Endothelial cell of umbilical vein (primary cell): ENCODE results near the gene PAX6. TPM values are rescaled to one million over a fixed set of nuclear protein-coding genes. Genes with fewer than 3 reads are reported as not detected.

Experiments
- BruUV-seq: library from RNA; stranded (reverse); fragments of 400-500 nt; replicated peaks from 2 replicates; lab custom pipeline; 2021; lab: Mats Ljungman, UMichigan
- CTCF ChIA-PET: fragments of 300-600, 350-600 bp; sonication (Branson Sonifier 250); formaldehyde crosslinking; loops from one replicate; lab custom pipeline; 2021; ENCODE audit warnings: antibody characterized with exemption, inconsistent platforms; lab: Charles Lee
- POLR2A ChIA-PET: fragments of 300-600, 350-600 bp; sonication (Branson Sonifier 250); formaldehyde crosslinking; loops from one replicate; lab custom pipeline; 2021; ENCODE audit warnings: antibody characterized with exemption, inconsistent platforms; lab: Charles Lee
- DNase-seq: peaks from one replicate; pipeline ENCODE4 v3.0.0-alpha.2; 2011; ENCODE audit warnings: low read depth, low spot score
- FAIRE-seq: peaks from 2 replicates; lab custom pipeline; 2011; peaks lifted over from hg19 to GRCh38; lab: Jason Lieb, UNC
- H2AFZ ChIP-seq: 2 replicates; pipeline ENCODE4 v1.6.0; 2012; ENCODE audit warnings: low read depth, low read length, control low read depth, inconsistent platforms
- H3K27ac ChIP-seq: 2 replicates; pipeline ENCODE4 v1.5.1; 2011; ENCODE audit warnings: low read depth, mild to moderate bottlenecking, control low read depth, low read length, moderate library complexity; ENCODE audit not compliant: insufficient read depth
- H3K27me3 ChIP-seq, 2 experiments: 2 replicates each; pipeline versions ENCODE4 v1.6.0 to v1.6.1; 2011; ENCODE audit warnings: low read length in 2 of 2, mixed read lengths in 1 of 2; ENCODE audit not compliant: control insufficient read depth in 2 of 2, insufficient read depth in 2 of 2
- H3K36me3 ChIP-seq, 2 experiments: 2 replicates in 1 of 2; 3 replicates in 1 of 2; pipeline ENCODE4 v1.5.1; 2011; ENCODE audit warnings: low read length in 2 of 2, mild to moderate bottlenecking in 1 of 2, moderate library complexity in 1 of 2; ENCODE audit not compliant: control insufficient read depth in 2 of 2, insufficient read depth in 2 of 2; ENCODE audit errors: extremely low read depth in 1 of 2
- H3K4me1 ChIP-seq: 3 replicates; pipeline ENCODE4 v1.5.1; 2011; ENCODE audit warnings: mild to moderate bottlenecking, low read length; ENCODE audit not compliant: control insufficient read depth, insufficient read depth; ENCODE audit errors: extremely low read depth
- H3K4me2 ChIP-seq: 2 replicates; pipeline ENCODE4 v1.6.1; 2011; ENCODE audit warnings: low read length, control low read depth, mixed read lengths; ENCODE audit not compliant: insufficient read depth
- H3K4me3 ChIP-seq, 3 experiments: fragments of 200-600 bp in 1 of 3; sonication (generic), shearing (Covaris generic) in 1 of 3; replicated peaks in 1 of 3; 2 replicates each; pipeline ENCODE4 v1.5.1; 2011 to 2016; ENCODE audit warnings: control low read depth in 3 of 3, low read length in 3 of 3, mild to moderate bottlenecking in 2 of 3, inconsistent platforms in 1 of 3, low read depth in 1 of 3, moderate library complexity in 1 of 3; ENCODE audit not compliant: insufficient read depth in 1 of 3
- H3K79me2 ChIP-seq: 2 replicates; pipeline ENCODE4 v1.6.0; 2012; ENCODE audit warnings: low read length, inconsistent platforms; ENCODE audit not compliant: control insufficient read depth, insufficient read depth
- H3K9ac ChIP-seq: replicated peaks from 2 replicates; pipeline ENCODE3; 2011; ENCODE audit warnings: low read length, control low read depth; ENCODE audit not compliant: insufficient read depth; ENCODE audit errors: extremely low read depth
- H3K9me1 ChIP-seq: replicated peaks from 3 replicates; pipeline ENCODE4 v1.6.0; 2011; ENCODE audit warnings: mild to moderate bottlenecking, low read length; ENCODE audit not compliant: control insufficient read depth, insufficient read depth; ENCODE audit errors: extremely low read depth
- H3K9me3 ChIP-seq: replicated peaks from 2 replicates; pipeline ENCODE4 v1.5.1; 2012; ENCODE audit warnings: low read length, inconsistent platforms; ENCODE audit not compliant: control insufficient read depth, insufficient read depth
- H4K20me1 ChIP-seq: replicated peaks from 2 replicates; pipeline ENCODE3; 2011; ENCODE audit warnings: mild to moderate bottlenecking, low read length; ENCODE audit not compliant: control insufficient read depth, insufficient read depth; ENCODE audit errors: extremely low read depth
- EZH2 ChIP-seq: IDR thresholded peaks from 2 replicates; pipeline ENCODE4 v1.6.1; 2012; ENCODE audit warnings: borderline replicate concordance, low read depth, mild to moderate bottlenecking, moderate library complexity, low read length, inconsistent platforms; ENCODE audit not compliant: severe bottlenecking
- FOS ChIP-seq: IDR thresholded peaks from 2 replicates; pipeline ENCODE4 v1.6.1; 2011; ENCODE audit warnings: mild to moderate bottlenecking, low read length, moderate library complexity, borderline replicate concordance; ENCODE audit not compliant: insufficient read depth
- GATA2 ChIP-seq: IDR thresholded peaks from 2 replicates; pipeline ENCODE4 v1.7.0; 2011; ENCODE audit warnings: low read depth, mild to moderate bottlenecking, moderate library complexity, mixed read lengths, low read length; ENCODE audit not compliant: insufficient read length, insufficient read depth
- JUN ChIP-seq: IDR thresholded peaks from 2 replicates; pipeline ENCODE4 v1.6.1; 2011; ENCODE audit warnings: borderline replicate concordance, low read depth; ENCODE audit not compliant: insufficient read length, insufficient read depth
- MAX ChIP-seq: IDR thresholded peaks from 2 replicates; pipeline ENCODE4 v1.6.1; 2011; ENCODE audit not compliant: insufficient read depth, insufficient read length
- MYC ChIP-seq: IDR thresholded peaks from one replicate; pipeline ENCODE4 v1.6.1; 2011; ENCODE audit warnings: mild to moderate bottlenecking, low read depth, low read length
- POLR2A ChIP-seq: IDR thresholded peaks from 2 replicates; pipeline ENCODE4 v1.6.1; 2012; ENCODE audit warnings: low read depth, mild to moderate bottlenecking, control low read depth, low read length
- POLR2AphosphoS5 ChIP-seq: IDR thresholded peaks from 2 replicates; pipeline ENCODE4 v1.6.1; 2012; ENCODE audit warnings: low read depth, mild to moderate bottlenecking, control low read depth, low read length, moderate library complexity; ENCODE audit not compliant: insufficient read depth
- dilution Hi-C: fragments of 300-500 bp; cut with MboI; formaldehyde crosslinking; loops from one replicate; pipeline ENCODE4 v1.15.0; 2019; ENCODE audit warnings: low sequenced_read_pairs; ENCODE audit not compliant: extremely low pct_ligation_motif_present
- intact Hi-C: fragments of 100-400 bp; cut with micrococcal nuclease; formaldehyde crosslinking; loops from one replicate; pipeline ENCODE4 v1.10.0; 2022
- polyA plus RNA-seq, 4 experiments: library from polyadenylated mRNA; depleted of rRNA in 3 of 4; stranded (reverse) in 3 of 4; unstranded in 1 of 4; fragments of >200 nt; gene quantifications; 2 replicates each; pipeline versions ENCODE4 v1.2.1 to v1.2.3, GENCODE V29; 2011 to 2012; ENCODE audit warnings: missing spikeins in 1 of 4
- total RNA-seq: library from RNA; stranded (reverse); gene quantifications from 2 replicates; pipeline ENCODE4 v1.2.3, GENCODE V29; 2021
- TF ChIP-seq, protein P1 (sequence below), 2 donors: IDR thresholded peaks; 1 replicate in 1 of 2; 2 replicates in 1 of 2; pipeline ENCODE4 v1.5.1; 2011; ENCODE audit warnings: low read length in 2 of 2, mild to moderate bottlenecking in 2 of 2, moderate library complexity in 2 of 2, control low read depth in 1 of 2, inconsistent platforms in 1 of 2, low read depth in 1 of 2; ENCODE audit not compliant: insufficient read depth in 1 of 2; ENCODE audit errors: extremely low read depth in 1 of 2

Gene PAX6
- total and polyA plus RNA-seq, 2 donors (not counting 3 experiments of a cell fraction or from before 2014, with no cell fraction given): not detected

GRCh38 chr11:31801298-31801702 lies 9.8 kb downstream of the PAX6 start:
- POLR2A ChIA-PET: no interaction called here

More at GRCh38 chr11:31801298-31801702, 9.8 kb downstream of the PAX6 start:
- intact Hi-C loops: loop anchor here (5.0 kb wide), 1 partner anchor 294 kb away; the partner anchor contains the start of genes ELP4 and IMMP1L
- no peak overlapping the region for H2AFZ ChIP-seq
- no peak overlapping the region for H3K4me2 ChIP-seq
- CTCF ChIA-PET: interaction anchor here (1.0 kb wide), 2 partner anchors 9 to 324 kb away, joined by 3 read pairs; no protein-coding TSS in a partner anchor
- no peaks in the 10 kb centered on the region for H3K9me3 ChIP-seq
- BruUV-seq: no TSS peak
- peaks cover 3% of the 10 kb centered on the region for H4K20me1 ChIP-seq
- peaks cover 5% of the 10 kb centered on the region for H3K4me1 ChIP-seq
- no peaks in the 10 kb centered on the region for H3K36me3 ChIP-seq
- H3K27ac ChIP-seq: no peak overlapping the region
- no peak overlapping the region for H3K9ac ChIP-seq
- DNase-seq (no peak), FAIRE-seq (no peak)
- no peak overlapping the region for H3K4me3 ChIP-seq
- H3K27me3 ChIP-seq: peaks cover 93 to 97% of the 10 kb centered on the region in 2 experiments
- TF ChIP-seq JUN: no peak
- no peak for TF ChIP-seq MYC
- TF ChIP-seq, protein P1, sequence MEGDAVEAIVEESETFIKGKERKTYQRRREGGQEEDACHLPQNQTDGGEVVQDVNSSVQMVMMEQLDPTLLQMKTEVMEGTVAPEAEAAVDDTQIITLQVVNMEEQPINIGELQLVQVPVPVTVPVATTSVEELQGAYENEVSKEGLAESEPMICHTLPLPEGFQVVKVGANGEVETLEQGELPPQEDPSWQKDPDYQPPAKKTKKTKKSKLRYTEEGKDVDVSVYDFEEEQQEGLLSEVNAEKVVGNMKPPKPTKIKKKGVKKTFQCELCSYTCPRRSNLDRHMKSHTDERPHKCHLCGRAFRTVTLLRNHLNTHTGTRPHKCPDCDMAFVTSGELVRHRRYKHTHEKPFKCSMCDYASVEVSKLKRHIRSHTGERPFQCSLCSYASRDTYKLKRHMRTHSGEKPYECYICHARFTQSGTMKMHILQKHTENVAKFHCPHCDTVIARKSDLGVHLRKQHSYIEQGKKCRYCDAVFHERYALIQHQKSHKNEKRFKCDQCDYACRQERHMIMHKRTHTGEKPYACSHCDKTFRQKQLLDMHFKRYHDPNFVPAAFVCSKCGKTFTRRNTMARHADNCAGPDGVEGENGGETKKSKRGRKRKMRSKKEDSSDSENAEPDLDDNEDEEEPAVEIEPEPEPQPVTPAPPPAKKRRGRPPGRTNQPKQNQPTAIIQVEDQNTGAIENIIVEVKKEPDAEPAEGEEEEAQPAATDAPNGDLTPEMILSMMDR (IDR thresholded peaks at IDR 0.05; ENCODE audit: extremely low read depth in 1 of 2, insufficient read depth in 1 of 2, low read depth in 1 of 2, low read length in 2 of 2): no peak
- TF ChIP-seq MAX: no peak
- no peak for TF ChIP-seq GATA2
- no peak for TF ChIP-seq EZH2
- no peak for TF ChIP-seq POLR2A
- no peak for TF ChIP-seq POLR2AphosphoS5
- TF ChIP-seq FOS: no peak
- H3K79me2 ChIP-seq: no peaks in the 10 kb centered on the region
- H3K9me1 ChIP-seq: no peaks in the 10 kb centered on the region
- dilution Hi-C loops: no loop called here
